ENCODE data around the gene RGS8. TPM values are rescaled to one million over a fixed set of nuclear protein-coding genes. Genes with fewer than 3 reads are reported as not detected.

Gene RGS8
- total RNA-seq, 1 donor from 2014 or later = not detected

GRCh38 chr1:182671750-182672486, 12.5 kb downstream of the RGS8 start:
- Mint-ChIP-seq H3K27ac (ENCODE audit: unreplicated experiment) (no peak overlapping the region), H3K36me3 (ENCODE audit: low read depth, unreplicated experiment) (no peaks in the 10 kb centered on the region)

DNA sequence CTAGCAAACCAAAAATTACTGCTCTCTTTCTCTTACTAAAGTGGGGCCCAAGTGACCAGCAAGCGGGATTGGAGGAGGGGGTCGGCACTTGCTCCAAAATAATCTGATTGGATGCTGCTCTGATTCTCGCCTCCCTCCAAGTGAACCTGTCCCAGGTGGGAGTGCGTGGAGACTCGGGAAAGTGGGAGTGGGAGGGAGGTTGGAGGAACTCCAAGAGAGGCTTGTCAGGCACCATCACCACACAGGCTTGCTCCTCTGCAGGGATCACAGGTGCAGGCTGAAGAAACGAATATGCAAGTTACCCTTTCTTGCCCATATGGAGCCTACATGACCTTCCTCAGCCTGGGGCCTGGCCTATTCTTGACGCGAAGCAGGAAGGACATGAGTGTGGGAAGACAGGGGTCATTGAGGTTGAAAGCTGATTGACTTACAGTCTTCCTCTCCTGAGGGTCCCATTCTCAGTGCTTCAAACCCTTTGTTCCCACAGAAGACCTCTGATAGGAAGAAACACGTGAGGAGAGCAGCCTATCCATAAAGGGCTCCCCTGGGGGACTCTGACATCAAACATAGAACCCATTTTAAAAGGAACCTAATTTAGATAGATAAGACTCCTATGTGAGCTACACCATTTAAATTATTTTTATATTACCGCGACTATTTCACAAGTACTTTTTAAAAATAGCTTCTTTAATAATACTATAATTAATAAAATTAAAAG, 14.2 kb downstream of the RGS8 start:
- H3K9me3 Mint-ChIP-seq (ENCODE audit: unreplicated experiment) = no peaks in the 10 kb centered on the region
- H3K36me3 Mint-ChIP-seq (ENCODE audit: low read depth, unreplicated experiment) = no peaks in the 10 kb centered on the region
- no peak overlapping the region for H3K27ac Mint-ChIP-seq (ENCODE audit: unreplicated experiment)
- DNase-seq (ENCODE audit: low spot score) = no peak
- TF ChIP-seq, protein P1, sequence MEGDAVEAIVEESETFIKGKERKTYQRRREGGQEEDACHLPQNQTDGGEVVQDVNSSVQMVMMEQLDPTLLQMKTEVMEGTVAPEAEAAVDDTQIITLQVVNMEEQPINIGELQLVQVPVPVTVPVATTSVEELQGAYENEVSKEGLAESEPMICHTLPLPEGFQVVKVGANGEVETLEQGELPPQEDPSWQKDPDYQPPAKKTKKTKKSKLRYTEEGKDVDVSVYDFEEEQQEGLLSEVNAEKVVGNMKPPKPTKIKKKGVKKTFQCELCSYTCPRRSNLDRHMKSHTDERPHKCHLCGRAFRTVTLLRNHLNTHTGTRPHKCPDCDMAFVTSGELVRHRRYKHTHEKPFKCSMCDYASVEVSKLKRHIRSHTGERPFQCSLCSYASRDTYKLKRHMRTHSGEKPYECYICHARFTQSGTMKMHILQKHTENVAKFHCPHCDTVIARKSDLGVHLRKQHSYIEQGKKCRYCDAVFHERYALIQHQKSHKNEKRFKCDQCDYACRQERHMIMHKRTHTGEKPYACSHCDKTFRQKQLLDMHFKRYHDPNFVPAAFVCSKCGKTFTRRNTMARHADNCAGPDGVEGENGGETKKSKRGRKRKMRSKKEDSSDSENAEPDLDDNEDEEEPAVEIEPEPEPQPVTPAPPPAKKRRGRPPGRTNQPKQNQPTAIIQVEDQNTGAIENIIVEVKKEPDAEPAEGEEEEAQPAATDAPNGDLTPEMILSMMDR (IDR thresholded peaks at IDR 0.05; ENCODE audit: unreplicated experiment) = no peak
- H3K27me3 Mint-ChIP-seq (ENCODE audit: unreplicated experiment) = peaks cover 7% of the 10 kb centered on the region
- no peak overlapping the region for H3K4me3 Mint-ChIP-seq (ENCODE audit: unreplicated experiment)
- peaks cover 13% of the 10 kb centered on the region for H3K4me1 Mint-ChIP-seq (ENCODE audit: unreplicated experiment)

More at GRCh38 chr1:182671750-182672486, 12.5 kb downstream of the RGS8 start:
- Mint-ChIP-seq H3K9me3 (ENCODE audit: unreplicated experiment) (no peaks in the 10 kb centered on the region), H3K27me3 (ENCODE audit: unreplicated experiment) (peaks cover 9% of the 10 kb centered on the region), H3K4me3 (ENCODE audit: unreplicated experiment) (no peak overlapping the region), H3K4me1 (ENCODE audit: unreplicated experiment) (peaks cover 16% of the 10 kb centered on the region)
- DNase-seq (ENCODE audit: low spot score) = no peak
- TF ChIP-seq, protein P1 (IDR thresholded peaks at IDR 0.05; ENCODE audit: unreplicated experiment) = no peak

- Mint-ChIP-seq H3K4me3 (ENCODE audit: unreplicated experiment) (no peak overlapping the region), H3K36me3 (ENCODE audit: low read depth, unreplicated experiment) (no peaks in the 10 kb centered on the region), H3K27me3 (ENCODE audit: unreplicated experiment) (peaks cover 7% of the 10 kb centered on the region), H3K4me1 (ENCODE audit: unreplicated experiment) (peaks cover 13% of the 10 kb centered on the region), H3K27ac (ENCODE audit: unreplicated experiment) (no peak overlapping the region), H3K9me3 (ENCODE audit: unreplicated experiment) (no peaks in the 10 kb centered on the region)
- TF ChIP-seq, protein P1 (IDR thresholded peaks at IDR 0.05; ENCODE audit: unreplicated experiment) = no peak
- DNase-seq (ENCODE audit: low spot score) = no peak
Observed at GRCh38 chr1:182669266-182669665, 15.1 kb downstream of the RGS8 start.

- Mint-ChIP-seq H3K4me1 (ENCODE audit: unreplicated experiment) (peaks cover 13% of the 10 kb centered on the region), H3K9me3 (ENCODE audit: unreplicated experiment) (no peaks in the 10 kb centered on the region), H3K27me3 (ENCODE audit: unreplicated experiment) (peaks cover 4% of the 10 kb centered on the region), H3K36me3 (ENCODE audit: low read depth, unreplicated experiment) (no peaks in the 10 kb centered on the region), H3K27ac (ENCODE audit: unreplicated experiment) (no peak overlapping the region), H3K4me3 (ENCODE audit: unreplicated experiment) (no peak overlapping the region)
- no peak for DNase-seq (ENCODE audit: low spot score)
- TF ChIP-seq, protein P1 (IDR thresholded peaks at IDR 0.05; ENCODE audit: unreplicated experiment) = no peak
Observed at GRCh38 chr1:182668521-182669054, 15.8 kb downstream of the RGS8 start.
